Glomerular visceral epithelial cell (primary cell): ENCODE results near the gene NPAS3.
A peak's percentile ranks its signal among the peaks of the same experiment; 100 is the strongest.

Experiments
- DNase-seq: peaks from one replicate; pipeline ENCODE4 v3.0.0-alpha.2; 2016; ENCODE audit errors: extremely low spot score

NPAS3 gene

GRCh38 chr14:33631441-33631840 is 692.8 kb downstream of the NPAS3 start:
- no peak for DNase-seq

GRCh38 chr14:33634631-33635030 is 696.0 kb downstream of the NPAS3 start:
- peak; percentile 44 for DNase-seq

- DNase-seq = peak; percentile 34
Measured at GRCh38 chr14:33636716-33637115, 698.0 kb downstream of the NPAS3 start.

- no peak for DNase-seq
Measured at GRCh38 chr14:33642080-33642479, 703.4 kb downstream of the NPAS3 start.

- no peak for DNase-seq
Measured at GRCh38 chr14:33642691-33643244, 704.1 kb downstream of the NPAS3 start.

GRCh38 chr14:33643426-33644181 is 704.9 kb downstream of the NPAS3 start:
- no peak for DNase-seq

GRCh38 chr14:33646692-33647260 is 708.1 kb downstream of the NPAS3 start:
- DNase-seq = peak; percentile 68

- DNase-seq = peak; percentile 86
Measured at GRCh38 chr14:33647385-33647786, 708.7 kb downstream of the NPAS3 start.

- no peak for DNase-seq
Measured at GRCh38 chr14:33650430-33650829, 711.8 kb downstream of the NPAS3 start.

GRCh38 chr14:33652566-33653307 is 714.1 kb downstream of the NPAS3 start:
- no peak for DNase-seq

- DNase-seq = no peak
Measured at GRCh38 chr14:33653308-33653695, 714.6 kb downstream of the NPAS3 start.

- no peak for DNase-seq
Measured at GRCh38 chr14:33655421-33655820, 716.7 kb downstream of the NPAS3 start.

GRCh38 chr14:33657476-33657875 is 718.8 kb downstream of the NPAS3 start:
- no peak for DNase-seq

GRCh38 chr14:33660248-33660647 is 721.6 kb downstream of the NPAS3 start:
- no peak for DNase-seq

- no peak for DNase-seq
Measured at GRCh38 chr14:33661101-33661500, 722.4 kb downstream of the NPAS3 start.

GRCh38 chr14:33668066-33668465 is 729.4 kb downstream of the NPAS3 start:
- no peak for DNase-seq

- no peak for DNase-seq
Measured at GRCh38 chr14:33669111-33669510, 730.4 kb downstream of the NPAS3 start.

- DNase-seq = no peak
Measured at GRCh38 chr14:33670235-33670634, 731.6 kb downstream of the NPAS3 start.

GRCh38 chr14:33671556-33671955 is 732.9 kb downstream of the NPAS3 start:
- DNase-seq = no peak

- no peak for DNase-seq
Measured at GRCh38 chr14:33674927-33675326, 736.2 kb downstream of the NPAS3 start.

GRCh38 chr14:33675415-33676130 is 736.9 kb downstream of the NPAS3 start:
- no peak for DNase-seq

- peak; percentile 63 for DNase-seq
Measured at GRCh38 chr14:33676135-33676566, 737.5 kb downstream of the NPAS3 start.
